ENCODE data around the gene LRRC34. TPM values are rescaled to one million over a fixed set of nuclear protein-coding genes. Genes with fewer than 3 reads are reported as not detected.

The LRRC34 gene
- polyA plus RNA-seq, 2 of the 4 experiments (the other 2 are of a cell fraction): not detected

GRCh38 chr3:169822540-169822939, 9.8 kb upstream of the LRRC34 start:
- ChIA-PET CTCF (interaction anchor here (0.6 to 1.3 kb wide), 3 partner anchors 40 to 713 kb away, joined by 3 to 4 read pairs (median 3); no protein-coding TSS in a partner anchor), POLR2A (interaction anchor here (1.0 kb wide), 1 partner anchor 50 kb away, joined by 3 read pairs; the partner anchor contains the start of gene MYNN)
- no peak for DNase-seq (ENCODE audit: low read depth in 1 of 2, low spot score in 1 of 2)
- 2% methylated on average over 18 of the region's 20 CpGs for WGBS (ENCODE audit: missing lambda C conversion rate)
- FAIRE-seq: no peak
- peak; percentile 60 to 68 for ATAC-seq
- TF ChIP-seq RARB (CRISPR knock-in tag; IDR thresholded peaks at IDR 0.05): no peak
- TF ChIP-seq, protein P1, sequence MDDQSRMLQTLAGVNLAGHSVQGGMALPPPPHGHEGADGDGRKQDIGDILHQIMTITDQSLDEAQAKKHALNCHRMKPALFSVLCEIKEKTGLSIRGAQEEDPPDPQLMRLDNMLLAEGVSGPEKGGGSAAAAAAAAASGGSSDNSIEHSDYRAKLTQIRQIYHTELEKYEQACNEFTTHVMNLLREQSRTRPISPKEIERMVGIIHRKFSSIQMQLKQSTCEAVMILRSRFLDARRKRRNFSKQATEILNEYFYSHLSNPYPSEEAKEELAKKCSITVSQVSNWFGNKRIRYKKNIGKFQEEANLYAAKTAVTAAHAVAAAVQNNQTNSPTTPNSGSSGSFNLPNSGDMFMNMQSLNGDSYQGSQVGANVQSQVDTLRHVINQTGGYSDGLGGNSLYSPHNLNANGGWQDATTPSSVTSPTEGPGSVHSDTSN (IDR thresholded peaks at IDR 0.05): no peak
- TF ChIP-seq RCOR1 (IDR thresholded peaks at IDR 0.05; ENCODE audit: low read depth, low read length): no peak
- TF ChIP-seq CHD2 (IDR thresholded peaks at IDR 0.05; ENCODE audit: low read length, partially characterized antibody): no peak
- TF ChIP-seq TFCP2L1 (CRISPR knock-in tag; IDR thresholded peaks at IDR 0.05): no peak
- TF ChIP-seq CBX2 (IDR thresholded peaks at IDR 0.05; ENCODE audit: borderline replicate concordance, low read depth): no peak
- no peak for TF ChIP-seq RNF2 (IDR thresholded peaks at IDR 0.05; ENCODE audit: borderline replicate concordance, low read depth)
- no peak for TF ChIP-seq HDAC2 (IDR thresholded peaks at IDR 0.05)
- TF ChIP-seq NPAS2 (CRISPR knock-in tag; IDR thresholded peaks at IDR 0.05; ENCODE audit: borderline replicate concordance): no peak
- TF ChIP-seq, protein P2, sequence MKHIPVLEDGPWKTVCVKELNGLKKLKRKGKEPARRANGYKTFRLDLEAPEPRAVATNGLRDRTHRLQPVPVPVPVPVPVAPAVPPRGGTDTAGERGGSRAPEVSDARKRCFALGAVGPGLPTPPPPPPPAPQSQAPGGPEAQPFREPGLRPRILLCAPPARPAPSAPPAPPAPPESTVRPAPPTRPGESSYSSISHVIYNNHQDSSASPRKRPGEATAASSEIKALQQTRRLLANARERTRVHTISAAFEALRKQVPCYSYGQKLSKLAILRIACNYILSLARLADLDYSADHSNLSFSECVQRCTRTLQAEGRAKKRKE (CRISPR knock-in tag; IDR thresholded peaks at IDR 0.05; ENCODE audit: low read depth): no peak
- TF ChIP-seq CBX8 (IDR thresholded peaks at IDR 0.05): no peak; the same call in 1 of the 2 replicates
- Histone ChIP-seq H3K4me3 (peak overlapping the region; percentile 52), H3K27ac (no peak overlapping the region), H3K9me3 (no peaks in the 10 kb centered on the region), H3K4me2 (peak overlapping the region; percentile 96), H3K4me1 (no peaks in the 10 kb centered on the region)

DNA sequence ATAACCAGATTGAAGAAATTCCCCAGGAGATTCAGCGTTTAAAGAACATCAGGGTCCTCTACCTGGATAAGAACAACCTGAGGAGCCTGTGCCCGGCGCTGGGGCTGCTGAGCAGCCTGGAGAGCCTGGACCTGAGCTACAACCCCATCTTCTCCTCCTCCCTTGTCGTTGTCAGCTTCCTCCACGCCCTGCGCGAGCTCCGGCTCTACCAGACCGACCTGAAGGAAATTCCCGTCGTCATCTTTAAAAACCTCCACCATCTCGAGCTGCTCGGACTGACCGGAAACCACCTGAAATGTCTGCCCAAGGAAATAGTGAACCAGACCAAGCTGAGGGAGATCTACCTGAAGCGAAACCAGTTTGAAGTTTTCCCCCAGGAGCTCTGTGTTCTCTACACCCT, 9.4 kb upstream of the LRRC34 start:
- POLR2A ChIA-PET: interaction anchor here (1.0 kb wide), 1 partner anchor 49 kb away, joined by 3 read pairs; the partner anchor contains the start of gene MYNN

DNA sequence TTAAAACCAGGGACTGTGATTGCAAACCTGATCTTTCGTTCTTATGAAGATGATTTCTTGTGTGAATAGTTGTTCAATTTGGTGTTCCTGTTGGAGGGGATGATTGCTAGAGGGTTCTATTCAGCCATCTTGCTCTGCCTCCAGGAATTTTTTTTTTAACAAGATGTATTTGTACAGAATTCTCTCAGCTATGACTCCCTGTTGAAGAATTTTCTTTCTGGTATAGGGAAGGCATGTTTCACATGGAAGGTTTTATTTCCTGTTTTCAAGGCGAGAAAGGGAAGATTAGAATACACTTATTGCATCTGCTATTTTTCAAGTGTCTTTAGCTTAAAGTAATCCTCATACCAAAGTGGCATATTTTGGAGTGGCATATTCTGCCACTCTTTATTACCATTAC, 5.6 kb upstream of the LRRC34 start:
- FAIRE-seq: no peak
- Histone ChIP-seq H3K4me3 (no peak overlapping the region), H3K4me2 (no peak overlapping the region), H3K27ac (no peak overlapping the region), H3K4me1 (no peaks in the 10 kb centered on the region), H3K9me3 (peaks cover 8% of the 10 kb centered on the region)
- DNase-seq (ENCODE audit: low read depth in 1 of 2, low spot score in 1 of 2): no peak
- TF ChIP-seq TFCP2L1 (CRISPR knock-in tag; IDR thresholded peaks at IDR 0.05): no peak
- TF ChIP-seq ZSCAN20 (CRISPR knock-in tag; IDR thresholded peaks at IDR 0.05): no peak
- TF ChIP-seq RNF2 (IDR thresholded peaks at IDR 0.05; ENCODE audit: borderline replicate concordance, low read depth): peak; percentile 48; the same call in 1 of the 2 replicates
- no peak for TF ChIP-seq CBX8 (IDR thresholded peaks at IDR 0.05)
- no peak for TF ChIP-seq RARB (CRISPR knock-in tag; IDR thresholded peaks at IDR 0.05)
- TF ChIP-seq BCL3 (IDR thresholded peaks at IDR 0.05): no peak
- TF ChIP-seq EP300 (IDR thresholded peaks at IDR 0.05): no peak
- TF ChIP-seq HOXB5 (CRISPR knock-in tag; IDR thresholded peaks at IDR 0.05): no peak
- no peak for TF ChIP-seq CHD2 (IDR thresholded peaks at IDR 0.05; ENCODE audit: low read length, partially characterized antibody)
- ChIA-PET POLR2A (no interaction called here), CTCF (no interaction called here)
- no peak for ATAC-seq
- 30% methylated on average over 2 of the region's 2 CpGs for WGBS (ENCODE audit: missing lambda C conversion rate)

More for the DNA sequence above, 9.4 kb upstream of the LRRC34 start:
- FAIRE-seq (no peak), DNase-seq (ENCODE audit: low read depth in 1 of 2, low spot score in 1 of 2) (peak in 1 of 2 experiments; percentile 23), ATAC-seq (peak; percentile 59 to 72; a peak in 5 of 6 replicates)
- Histone ChIP-seq H3K27ac (no peak overlapping the region), H3K9me3 (no peaks in the 10 kb centered on the region), H3K4me3 (peak overlapping the region; percentile 52), H3K4me1 (no peaks in the 10 kb centered on the region), H3K4me2 (peak overlapping the region; percentile 96)
- CTCF ChIA-PET: interaction anchor here (0.6 to 1.3 kb wide), 3 partner anchors 40 to 713 kb away, joined by 3 to 4 read pairs (median 3); no protein-coding TSS in a partner anchor
- WGBS (ENCODE audit: missing lambda C conversion rate): 2% methylated on average over 15 of the region's 15 CpGs
- TF ChIP-seq TP53 (CRISPR knock-in tag; IDR thresholded peaks at IDR 0.05): no peak
- peak; percentile 2 for TF ChIP-seq ZFP36 (IDR thresholded peaks at IDR 0.05; ENCODE audit: borderline replicate concordance, partially characterized antibody)
- TF ChIP-seq, protein P3, sequence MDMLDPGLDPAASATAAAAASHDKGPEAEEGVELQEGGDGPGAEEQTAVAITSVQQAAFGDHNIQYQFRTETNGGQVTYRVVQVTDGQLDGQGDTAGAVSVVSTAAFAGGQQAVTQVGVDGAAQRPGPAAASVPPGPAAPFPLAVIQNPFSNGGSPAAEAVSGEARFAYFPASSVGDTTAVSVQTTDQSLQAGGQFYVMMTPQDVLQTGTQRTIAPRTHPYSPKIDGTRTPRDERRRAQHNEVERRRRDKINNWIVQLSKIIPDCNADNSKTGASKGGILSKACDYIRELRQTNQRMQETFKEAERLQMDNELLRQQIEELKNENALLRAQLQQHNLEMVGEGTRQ (IDR thresholded peaks at IDR 0.05): no peak
